Skin of body (tissue), 2 donors: ENCODE measurements around the gene SPATA18. TPM values are rescaled to one million over a fixed set of nuclear protein-coding genes. Genes with fewer than 3 reads are reported as not detected.
"Not testable (repeated sequence)": the region's sequence is repeated elsewhere in the genome, so short reads cannot be mapped to it uniquely, and the experiment has no call there.

Experiments used
- DNase-seq: peaks from one replicate; lab custom pipeline; 2025; lab: John Stamatoyannopoulos, UW
- total RNA-seq: library from RNA; depleted of rRNA; stranded (reverse); fragments of >200 nt; gene quantifications from one replicate; pipeline ENCODE4 v1.2.3, GENCODE V29; 2014

The SPATA18 gene
- total RNA-seq, 1 donor from 2014 or later, result 5.7 TPM

DNA sequence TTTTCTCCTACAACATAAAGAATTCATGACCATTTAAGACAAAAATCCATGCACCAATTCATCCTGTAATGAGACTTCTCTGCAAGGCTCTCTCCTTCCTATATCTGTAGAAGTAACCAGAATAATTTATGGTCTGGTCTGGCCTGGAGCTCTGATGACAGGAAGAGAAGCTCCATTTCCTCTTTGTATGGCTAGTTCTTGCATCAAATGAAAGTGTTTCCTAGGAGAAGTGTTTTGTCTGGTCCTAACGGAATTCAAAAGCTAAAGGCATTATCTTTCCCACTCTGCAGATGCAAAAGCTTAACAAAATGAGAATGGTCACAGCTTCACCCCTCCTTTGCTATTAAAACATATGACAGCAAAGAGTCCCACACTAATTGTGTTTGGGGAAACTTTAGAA is 55.1 kb downstream of the SPATA18 start:
- no peak for DNase-seq

DNA sequence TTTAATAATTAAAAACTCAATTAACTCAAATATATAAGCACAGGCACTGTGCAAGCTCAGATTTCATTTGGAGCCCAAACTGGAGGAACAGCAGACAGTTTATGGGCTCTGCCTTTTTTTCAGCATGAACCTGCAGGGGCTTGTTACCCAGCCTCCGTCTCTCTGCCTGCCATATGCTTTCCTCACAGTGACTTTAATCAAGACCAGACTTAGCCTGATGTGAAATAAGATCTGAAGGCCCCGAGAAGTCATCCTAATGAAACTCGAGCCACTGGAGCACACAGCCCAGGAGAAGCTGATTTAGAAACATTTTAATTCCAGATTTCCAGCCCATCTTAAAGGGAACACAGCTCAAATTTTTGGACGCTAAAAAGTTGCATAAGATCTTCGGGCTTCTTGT is 55.6 kb downstream of the SPATA18 start:
- peak; percentile 90 for DNase-seq

DNA sequence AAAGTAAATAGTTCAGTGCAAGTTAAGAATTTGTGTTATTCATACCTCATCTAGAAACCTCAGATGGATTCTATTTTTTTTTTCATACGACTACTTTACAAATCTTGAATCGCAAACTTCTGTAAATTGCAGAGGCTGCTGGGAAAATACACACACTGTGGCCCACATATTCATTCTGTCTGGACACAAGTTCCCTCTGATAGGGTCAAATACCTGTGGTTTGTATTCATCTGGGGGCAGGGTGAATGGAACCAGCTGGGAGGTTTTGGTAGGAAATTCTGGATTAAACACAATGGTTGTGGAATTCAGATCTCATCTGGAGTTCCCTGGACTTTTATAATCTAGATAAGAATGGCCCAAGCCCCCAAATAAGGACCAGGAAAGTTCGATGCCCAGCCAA is 56.2 kb downstream of the SPATA18 start:
- no peak for DNase-seq

GRCh38 chr4:52107745-52108144 is 56.6 kb downstream of the SPATA18 start:
- DNase-seq, result peak; percentile 3

GRCh38 chr4:52110171-52110570 is 59.1 kb downstream of the SPATA18 start:
- no peak for DNase-seq

- peak; percentile 90 for DNase-seq
Measured at GRCh38 chr4:52111995-52112394, 60.9 kb downstream of the SPATA18 start.

GRCh38 chr4:52112411-52112810 is 61.3 kb downstream of the SPATA18 start:
- no peak for DNase-seq

DNA sequence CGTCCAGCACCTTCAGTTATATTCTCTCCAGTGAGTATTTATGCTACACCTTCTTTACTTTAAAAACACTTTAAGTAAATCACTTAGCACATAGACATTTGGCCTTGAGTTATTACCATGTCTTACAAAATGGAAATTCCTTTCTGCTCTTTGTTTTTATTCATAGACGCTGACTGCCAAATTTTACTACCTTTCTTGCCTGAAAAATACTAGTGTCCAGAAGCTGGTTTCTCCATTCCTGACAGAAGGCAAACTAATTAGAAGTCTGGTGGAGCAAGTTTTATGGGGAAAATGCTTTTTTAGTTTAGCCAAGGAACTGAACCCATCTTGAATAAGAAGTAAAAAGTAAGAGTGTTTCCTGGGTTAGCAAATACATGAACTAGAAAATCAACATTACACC is 65.5 kb downstream of the SPATA18 start:
- DNase-seq, result no peak

DNA sequence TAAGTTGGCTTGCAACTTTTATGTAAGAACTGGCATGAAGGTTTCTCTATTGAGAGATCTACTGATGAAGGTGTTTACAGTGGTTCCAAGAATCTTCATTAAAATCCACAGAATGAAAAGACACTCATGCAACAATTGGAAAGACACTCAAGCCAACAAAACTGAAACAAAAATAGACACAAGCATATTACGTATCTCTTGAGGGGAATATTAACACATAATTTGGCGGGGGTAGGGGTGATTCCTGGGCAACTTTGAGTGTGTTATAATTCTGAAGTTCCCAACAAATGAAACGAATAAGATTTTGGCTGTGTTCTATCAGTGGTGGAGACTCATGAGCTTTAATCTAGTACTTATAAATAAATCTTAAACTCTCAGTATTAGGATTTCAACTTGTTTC is 75.1 kb downstream of the SPATA18 start:
- no peak for DNase-seq

- DNase-seq, result no peak
Measured at GRCh38 chr4:52126966-52127365, 75.9 kb downstream of the SPATA18 start.

DNA sequence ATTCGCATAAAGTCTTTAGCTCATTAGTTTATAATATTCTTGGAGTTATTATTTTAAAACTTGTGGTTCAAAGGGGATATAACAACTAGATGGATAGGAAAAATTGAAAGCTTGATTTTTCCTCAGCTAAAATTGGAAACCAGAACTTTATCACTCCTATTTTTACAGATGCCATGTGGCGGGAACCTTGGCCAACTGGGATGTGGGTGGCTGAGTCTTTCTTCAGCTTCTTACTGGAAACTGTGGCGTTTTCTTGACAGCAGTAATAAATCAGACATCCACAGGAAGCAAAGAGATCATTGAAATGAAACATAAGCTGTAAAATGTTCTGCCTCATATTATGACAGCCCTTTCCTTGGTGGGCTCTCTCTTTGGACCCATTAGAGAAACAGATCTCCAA is 84.1 kb downstream of the SPATA18 start:
- DNase-seq, result no peak

- DNase-seq, result not testable (repeated sequence)
Measured at GRCh38 chr4:52137152-52137551, 86.0 kb downstream of the SPATA18 start.

GRCh38 chr4:52142816-52143215 is 91.7 kb downstream of the SPATA18 start:
- no peak for DNase-seq

DNA sequence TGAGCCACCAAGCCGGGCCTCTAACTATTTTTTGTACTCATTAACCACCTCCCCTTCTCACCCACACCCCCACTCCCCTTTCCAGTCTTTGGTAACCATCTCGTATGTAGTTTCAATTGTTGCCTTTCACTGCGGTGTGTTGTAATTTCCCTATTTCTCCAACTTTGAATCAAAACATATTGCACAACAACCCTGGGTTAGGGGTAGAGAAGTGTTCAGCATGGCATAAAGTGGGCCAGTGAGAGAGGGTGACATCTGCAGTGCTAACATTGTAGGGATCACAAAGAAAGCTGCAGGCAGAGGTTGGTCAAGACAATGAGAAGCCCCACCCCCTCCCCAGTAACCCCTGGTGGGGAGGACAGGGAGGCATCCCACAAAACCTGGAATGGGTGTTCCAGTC is 92.7 kb downstream of the SPATA18 start:
- DNase-seq, result no peak

DNA sequence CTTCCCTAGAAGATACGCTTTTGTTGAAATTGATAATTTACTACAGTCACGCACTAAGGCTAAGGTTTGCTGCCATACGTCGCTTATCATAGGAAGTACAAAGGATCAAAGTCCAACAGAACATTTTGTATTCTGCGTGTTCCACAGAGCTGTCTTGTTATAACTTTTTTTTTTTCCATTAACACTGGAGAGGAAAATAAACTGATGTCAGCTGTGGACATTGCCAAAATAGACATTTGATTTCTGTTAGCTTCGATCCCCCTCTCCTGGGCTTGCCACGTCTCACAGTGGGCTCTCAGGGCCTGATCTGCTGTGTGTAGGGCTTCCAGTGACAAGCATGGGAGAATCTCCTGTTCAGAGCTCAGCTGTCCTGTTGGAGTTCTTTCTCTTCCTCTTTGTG is 93.3 kb downstream of the SPATA18 start:
- peak; percentile 86 for DNase-seq

Other genes with a start within 250 kb of the SPATA18 start
- gene DCUN1D4, start 208.2 kb upstream of the SPATA18 start, total RNA-seq, result 31.9 TPM
- gene LRRC66, start 30.9 kb upstream of the SPATA18 start, total RNA-seq, result 0.20 TPM
- 40.1 TPM for gene SGCB, start 13.0 kb upstream of the SPATA18 start, total RNA-seq